GM15510 (cell line): Measurements from ENCODE around the gene ZNF335.

Experiments
- POLR2A ChIP-seq: IDR thresholded peaks from 3 replicates; pipeline ENCODE4 v1.6.1; 2011; ENCODE audit warnings: borderline replicate concordance; ENCODE audit not compliant: insufficient read length; ENCODE audit errors: extremely low read depth

Gene ZNF335

GRCh38 chr20:45993197-45993951, 21.4 kb upstream of the ZNF335 start:
- TF ChIP-seq POLR2A: no peak

GRCh38 chr20:45991616-45992015, 19.6 kb upstream of the ZNF335 start:
- TF ChIP-seq POLR2A: no peak

GRCh38 chr20:45987108-45987780, 15.2 kb upstream of the ZNF335 start:
- TF ChIP-seq POLR2A: no peak

- no peak for TF ChIP-seq POLR2A
Observed at GRCh38 chr20:45985573-45985972, 13.6 kb upstream of the ZNF335 start.

GRCh38 chr20:45983279-45983743, 11.3 kb upstream of the ZNF335 start:
- no peak for TF ChIP-seq POLR2A

GRCh38 chr20:45981261-45981660, 9.3 kb upstream of the ZNF335 start:
- no peak for TF ChIP-seq POLR2A

- TF ChIP-seq POLR2A: no peak
Observed at GRCh38 chr20:45976086-45976485, 4.1 kb upstream of the ZNF335 start.

GRCh38 chr20:45975686-45976085, 3.7 kb upstream of the ZNF335 start:
- no peak for TF ChIP-seq POLR2A

GRCh38 chr20:45974896-45975565, 3.0 kb upstream of the ZNF335 start:
- TF ChIP-seq POLR2A: no peak

- peak; percentile 55 for TF ChIP-seq POLR2A
Observed at GRCh38 chr20:45972500-45973183, 639 bp upstream of the ZNF335 start.

- TF ChIP-seq POLR2A: peak; percentile 59
Observed at GRCh38 chr20:45971425-45971674, 653 bp downstream of the ZNF335 start.

- TF ChIP-seq POLR2A: no peak
Observed at GRCh38 chr20:45970646-45971424, 1.2 kb downstream of the ZNF335 start.

GRCh38 chr20:45969712-45970634, 2.0 kb downstream of the ZNF335 start:
- TF ChIP-seq POLR2A: no peak
